B cell (primary cell): ENCODE measurements around the gene EIF3I. TPM values are rescaled to one million over a fixed set of nuclear protein-coding genes. Genes with fewer than 3 reads are reported as not detected.

Experiments
- ATAC-seq: fragments of 200-7000 bp; cut with Tn5 transposase; one replicate; pipeline ENCODE4 v1.10.0; 2021; ENCODE audit warnings: low read depth, mild to moderate bottlenecking, moderate number of reproducible peaks, moderate library complexity
- CTCF ChIA-PET: fragments of 350-600 bp; sonication (Branson Sonifier 250); formaldehyde crosslinking; loops from one replicate; lab custom pipeline; 2021; ENCODE audit warnings: antibody characterized with exemption, inconsistent platforms; lab: Charles Lee
- POLR2A ChIA-PET: fragments of 350-600 bp; sonication (Branson Sonifier 250); formaldehyde crosslinking; loops from one replicate; lab custom pipeline; 2021; ENCODE audit warnings: antibody characterized with exemption; lab: Charles Lee
- DNase-seq: peaks from one replicate; pipeline ENCODE4 v3.0.0; 2013
- H2AFZ ChIP-seq: 2 replicates; pipeline ENCODE4 v1.6.1; 2012; ENCODE audit warnings: mild to moderate bottlenecking, low read depth, low read length; ENCODE audit not compliant: insufficient read depth, poor library complexity, severe bottlenecking
- H3K27ac ChIP-seq, 2 donors: 1 replicate in 1 of 2; 2 replicates in 1 of 2; pipeline ENCODE4 v1.5.1; 2012 to 2013; ENCODE audit warnings: low read length in 2 of 2, mild to moderate bottlenecking in 2 of 2, moderate library complexity in 1 of 2
- H3K27me3 ChIP-seq, 4 experiments: fragments of 200-600 bp in 1 of 4; sonication (generic) in 1 of 4; replicated peaks in 1 of 4; 1 replicate in 2 of 4; 2 replicates in 2 of 4; pipeline versions ENCODE4 v1.6.1 to v1.7.0; 2013 to 2016; ENCODE audit warnings: low read length in 3 of 4, mild to moderate bottlenecking in 2 of 4, mixed read lengths in 1 of 4, moderate library complexity in 1 of 4; ENCODE audit not compliant: insufficient read depth in 4 of 4, control insufficient read depth in 3 of 4; ENCODE audit errors: control extremely low read depth in 1 of 4
- H3K36me3 ChIP-seq, 2 experiments: replicated peaks in 1 of 2; 1 replicate in 1 of 2; 2 replicates in 1 of 2; pipeline versions ENCODE4 v1.6.1 to v1.7.1; 2013; ENCODE audit warnings: low read length in 1 of 2; ENCODE audit not compliant: insufficient read depth in 2 of 2, control insufficient read depth in 1 of 2; ENCODE audit errors: control extremely low read depth in 1 of 2, extremely low read depth in 1 of 2
- H3K4me1 ChIP-seq, 2 donors: fragments of 200-600 bp in 1 of 2; sonication (generic) in 1 of 2; 1 replicate in 1 of 2; 2 replicates in 1 of 2; pipeline versions ENCODE4 v1.5.1 to v1.6.1; 2013 to 2017; ENCODE audit warnings: low read length in 2 of 2; ENCODE audit not compliant: control insufficient read depth in 2 of 2, insufficient read depth in 2 of 2
- H3K4me2 ChIP-seq: replicated peaks from 2 replicates; pipeline ENCODE3; 2012; ENCODE audit warnings: mild to moderate bottlenecking, low read depth, low read length; ENCODE audit not compliant: poor library complexity, severe bottlenecking
- H3K4me3 ChIP-seq, 5 experiments: fragments of 200-600 bp in 1 of 5; sonication (generic) in 1 of 5; 1 replicate in 3 of 5; 2 replicates in 2 of 5; pipeline versions ENCODE4 v1.5.1 to v1.7.0; 2011 to 2016; ENCODE audit warnings: low read length in 4 of 5, mild to moderate bottlenecking in 4 of 5, low read depth in 2 of 5, control low read depth in 1 of 5, moderate library complexity in 1 of 5; ENCODE audit not compliant: insufficient read depth in 1 of 5; ENCODE audit errors: control extremely low read depth in 1 of 5, extremely low read depth in 1 of 5
- H3K79me2 ChIP-seq: fragments of 200-600 bp; sonication (generic); one replicate; pipeline ENCODE4 v1.6.0; 2016; ENCODE audit warnings: low read length; ENCODE audit not compliant: control insufficient read depth, insufficient read depth
- H3K9ac ChIP-seq: fragments of 200-600 bp; sonication (generic); 2 replicates; pipeline ENCODE4 v1.6.1; 2017; ENCODE audit warnings: mild to moderate bottlenecking, low read length, moderate library complexity
- H3K9me3 ChIP-seq, 3 donors: one replicate each; pipeline versions ENCODE4 v1.6.1 to v1.7.1; 2013; ENCODE audit warnings: low read length in 2 of 3; ENCODE audit not compliant: control insufficient read depth in 2 of 3, insufficient read depth in 1 of 3; ENCODE audit errors: control extremely low read depth in 1 of 3
- H4K20me1 ChIP-seq: 2 replicates; pipeline ENCODE4 v1.6.0; 2012; ENCODE audit warnings: mild to moderate bottlenecking, low read length; ENCODE audit not compliant: insufficient read depth, control insufficient read depth, poor library complexity, severe bottlenecking
- H3K27ac Mint-ChIP-seq: one replicate; pipeline ENCODE4 v1.8.0; 2021; ENCODE audit warnings: mixed read lengths
- H3K27me3 Mint-ChIP-seq: one replicate; pipeline ENCODE4 v1.8.0; 2021; ENCODE audit warnings: mixed read lengths
- H3K4me1 Mint-ChIP-seq: one replicate; pipeline ENCODE4 v1.8.0; 2021; ENCODE audit warnings: mixed read lengths
- H3K4me3 Mint-ChIP-seq: one replicate; pipeline ENCODE4 v1.8.0; 2021; ENCODE audit warnings: mixed read lengths
- H3K9me3 Mint-ChIP-seq: one replicate; pipeline ENCODE4 v1.8.0; 2022; ENCODE audit warnings: mixed read lengths; ENCODE audit not compliant: insufficient read depth
- CTCF ChIP-seq: fragments of 200-600 bp; IDR thresholded peaks from one replicate; pipeline ENCODE4 v1.8.0; 2022; ENCODE audit warnings: antibody characterized with exemption, mild to moderate bottlenecking
- EZH2 ChIP-seq: IDR thresholded peaks from 2 replicates; pipeline ENCODE4 v1.6.1; 2012; ENCODE audit warnings: borderline replicate concordance, low read depth, mild to moderate bottlenecking, moderate library complexity, low read length; ENCODE audit not compliant: insufficient read depth, poor library complexity, severe bottlenecking
- WGBS: methylation state at CpG from one replicate; pipeline ENCODE4 v1.1.5; 2013; ENCODE audit warnings: missing lambda C conversion rate; ENCODE audit not compliant: insufficient coverage; 5-methylcytosine and 5-hydroxymethylcytosine counted together
- intact Hi-C: fragments of 100-400 bp; cut with micrococcal nuclease; formaldehyde crosslinking; loops from one replicate; pipeline ENCODE4 v1.10.0; 2022
- polyA plus RNA-seq: library from polyadenylated mRNA; depleted of rRNA; stranded (reverse); fragments of >200 nt; gene quantifications from 2 replicates; pipeline ENCODE4 v1.2.3, GENCODE V29; 2012
- total RNA-seq, 2 donors: library from RNA; stranded (reverse); fragments of 120-200 nt in 1 of 2; gene quantifications; 1 replicate in 1 of 2; 2 replicates in 1 of 2; pipeline versions ENCODE4 v1.2.3 to v1.2.4, GENCODE V29; 2013 to 2022

The EIF3I gene
- total and polyA plus RNA-seq, 2 donors (not counting 1 experiment from before 2014, with no cell fraction given), result 87.0 to 130 TPM

DNA sequence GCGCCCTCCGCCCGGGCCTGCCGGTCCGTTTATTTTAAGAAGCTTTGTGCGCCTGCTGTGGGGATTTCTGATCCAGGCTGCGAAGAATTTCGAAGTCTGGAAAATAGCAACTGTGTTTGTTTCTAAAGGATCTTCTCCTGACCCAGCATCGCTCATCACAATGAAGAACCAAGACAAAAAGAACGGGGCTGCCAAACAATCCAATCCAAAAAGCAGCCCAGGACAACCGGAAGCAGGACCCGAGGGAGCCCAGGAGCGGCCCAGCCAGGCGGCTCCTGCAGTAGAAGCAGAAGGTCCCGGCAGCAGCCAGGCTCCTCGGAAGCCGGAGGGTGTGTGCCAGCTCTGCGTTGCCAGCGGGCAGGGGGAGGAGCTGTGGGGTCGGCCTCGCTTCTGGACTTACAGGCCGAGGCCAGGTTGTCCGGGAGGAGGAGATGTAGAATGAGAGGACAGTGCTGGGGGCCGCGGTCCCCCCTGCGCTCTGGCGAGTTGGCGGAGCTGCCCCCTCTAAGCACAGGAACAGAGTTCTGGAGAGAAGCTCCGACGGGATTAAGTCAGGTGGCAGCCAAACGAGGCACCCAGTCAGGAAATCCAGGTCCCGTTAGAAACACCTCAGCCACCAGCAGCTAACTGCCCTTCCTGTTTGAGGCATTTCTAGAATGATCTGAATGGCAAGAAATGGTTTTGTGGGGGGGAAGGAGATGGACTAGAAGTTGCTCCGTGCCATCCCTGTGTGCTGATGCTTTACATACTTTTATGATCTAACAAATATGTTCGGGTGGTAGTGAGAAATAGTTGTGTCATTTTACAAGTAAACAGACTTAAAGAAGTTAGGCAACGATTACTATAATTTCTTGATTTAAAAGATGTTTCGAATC is 41.8 kb upstream of the EIF3I start:
- Histone ChIP-seq H3K9ac (peak overlapping the region; percentile 82), H3K9me3 (no peaks in the 10 kb centered on the region), H2AFZ (peak overlapping the region; percentile 85), H4K20me1 (peaks cover 23% of the 10 kb centered on the region), H3K4me2 (peak overlapping the region; percentile 99), H3K4me1 (peaks cover 21 to 31% of the 10 kb centered on the region in 2 donors), H3K79me2 (peaks cover 49% of the 10 kb centered on the region), H3K27ac (peak overlapping the region; percentile 76 to 90), H3K27me3 (no peaks in the 10 kb centered on the region), H3K36me3 (peaks cover 0 to 22% of the 10 kb centered on the region in 2 experiments), H3K4me3 (peak overlapping the region; percentile 71 to 92 (median 76))
- peak overlapping the region; percentile 96 for H3K4me3 Mint-ChIP-seq
- CTCF ChIA-PET, result interaction anchor here (0.9 to 2.0 kb wide), 6 partner anchors 35 to 116 kb away, joined by 3 to 6 read pairs (median 3); no protein-coding TSS in a partner anchor
- TF ChIP-seq EZH2 (no peak), CTCF (no peak)
- WGBS, result 5% methylated on average over 25 of the region's 36 CpGs
- intact Hi-C loops, result loop anchor here (1.0 kb wide), 2 partner anchors 73 to 171 kb away; no protein-coding TSS in a partner anchor
- H3K4me1 Mint-ChIP-seq, result peaks cover 39% of the 10 kb centered on the region
- no peaks in the 10 kb centered on the region for H3K9me3 Mint-ChIP-seq
- H3K27me3 Mint-ChIP-seq, result no peaks in the 10 kb centered on the region
- DNase-seq (no peak), ATAC-seq (no peak)
- POLR2A ChIA-PET, result interaction anchor here (0.5 to 2.0 kb wide), 10 partner anchors 20 to 156 kb away, joined by 3 to 11 read pairs (median 4); partner anchors contain the start of genes CCDC28B, HDAC1, MARCKSL1 and TMEM39B
- peak overlapping the region; percentile 84 for H3K27ac Mint-ChIP-seq
